Activated CD4-positive, alpha-beta T cell treated with anti-CD3 and anti-CD28 coated beads for 24 hours (primary cell): ENCODE data around the gene BSG.
"Not testable (repeated sequence)": the region's sequence is repeated elsewhere in the genome, so short reads cannot be mapped to it uniquely, and the experiment has no call there.

Experiments
- DNase-seq, 2 donors: peaks; one replicate each; pipeline ENCODE4 v3.0.0-alpha.2; 2020; ENCODE audit warnings: low read depth in 2 of 2

The BSG gene

GRCh38 chr19:588093-588740, 15.8 kb downstream of the BSG start:
- DNase-seq: peak in 1 of 2 donors; percentile 63

- no peak for DNase-seq
Observed at GRCh38 chr19:588741-589692, 16.6 kb downstream of the BSG start.

GRCh38 chr19:589693-590395, 17.4 kb downstream of the BSG start, which contains the start of gene HCN2:
TSS of gene HCN2 (plus strand) at chr19:589881. CDS start at chr19:589946, 65 bp downstream.
- no peak for DNase-seq

- no peak for DNase-seq
Observed at GRCh38 chr19:590396-590745, 18.0 kb downstream of the BSG start.

- no peak for DNase-seq
Observed at GRCh38 chr19:590750-591098, 18.3 kb downstream of the BSG start.

GRCh38 chr19:591099-591958, 18.9 kb downstream of the BSG start:
- no peak for DNase-seq

- DNase-seq: no peak
Observed at GRCh38 chr19:592101-592500, 19.7 kb downstream of the BSG start.

- no peak for DNase-seq
Observed at GRCh38 chr19:593055-593454, 20.7 kb downstream of the BSG start.

GRCh38 chr19:593505-593904, 21.1 kb downstream of the BSG start:
- DNase-seq: no peak

GRCh38 chr19:594265-594870, 22.0 kb downstream of the BSG start:
- no peak for DNase-seq

- no peak for DNase-seq
Observed at GRCh38 chr19:595326-596262, 23.2 kb downstream of the BSG start.

GRCh38 chr19:596263-596655, 23.9 kb downstream of the BSG start:
- DNase-seq: no peak

- no peak for DNase-seq
Observed at GRCh38 chr19:597406-598315, 25.3 kb downstream of the BSG start.

- no peak for DNase-seq
Observed at GRCh38 chr19:601310-601709, 28.9 kb downstream of the BSG start.

GRCh38 chr19:601790-602189, 29.4 kb downstream of the BSG start:
- DNase-seq: no peak

- DNase-seq: no peak
Observed at GRCh38 chr19:602391-603301, 30.2 kb downstream of the BSG start.

GRCh38 chr19:603302-603639, 30.9 kb downstream of the BSG start:
- not testable (repeated sequence) for DNase-seq

- DNase-seq: not testable (repeated sequence)
Observed at GRCh38 chr19:603779-604178, 31.4 kb downstream of the BSG start.
